ENCODE results near the gene SLC45A3. TPM values are rescaled to one million over a fixed set of nuclear protein-coding genes. Genes with fewer than 3 reads are reported as not detected.

Gene SLC45A3
- polyA plus RNA-seq, 1 donor from 2014 or later, result 0.53 TPM

DNA sequence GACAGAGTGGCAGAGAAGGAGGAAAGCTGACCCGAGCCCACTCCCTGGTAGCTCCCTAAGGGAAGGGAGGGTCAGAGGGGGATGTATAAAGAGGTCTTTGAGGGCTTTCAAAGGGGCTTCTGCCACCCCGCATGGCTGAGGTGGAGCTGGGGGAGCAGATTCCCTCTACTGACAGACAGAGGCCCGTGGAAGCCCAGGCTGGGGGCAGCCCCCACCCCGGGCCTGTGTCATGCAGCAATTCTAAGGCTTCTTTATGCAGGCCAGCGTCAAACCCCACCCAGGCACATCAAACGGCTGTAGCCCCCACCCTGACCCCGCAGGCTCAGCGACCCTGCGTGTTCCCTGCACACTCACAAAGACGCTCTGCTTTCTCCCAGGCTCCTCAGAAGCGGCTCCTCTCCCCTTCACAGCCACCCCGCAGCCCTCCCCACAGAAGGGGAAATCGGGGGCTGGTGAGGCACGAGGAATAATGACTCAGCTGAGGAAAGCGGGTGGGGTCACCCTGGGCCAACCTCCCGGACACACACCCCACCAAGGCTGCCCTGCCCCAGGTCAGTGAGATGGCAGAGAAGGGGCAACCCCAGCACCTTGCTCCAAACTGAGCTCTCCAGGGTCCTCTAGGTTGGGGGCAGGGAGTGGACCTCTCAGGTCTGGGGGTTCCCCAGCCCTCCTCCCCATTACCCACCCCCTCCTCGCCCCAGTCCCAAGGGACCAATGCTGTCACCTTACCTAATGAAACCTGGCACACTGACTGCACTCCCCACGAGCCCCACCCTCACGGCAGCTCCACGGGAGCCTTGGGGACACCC is 10.8 kb downstream of the SLC45A3 start:
- no peaks in the 10 kb centered on the region for H3K36me3 ChIP-seq (ENCODE audit: insufficient read depth, low read length)
- no peaks in the 10 kb centered on the region for H3K9me3 ChIP-seq (ENCODE audit: low read length)
- no peaks in the 10 kb centered on the region for H3K27me3 ChIP-seq (ENCODE audit: insufficient read depth, low read depth, low read length)
- TF ChIP-seq, protein P1, sequence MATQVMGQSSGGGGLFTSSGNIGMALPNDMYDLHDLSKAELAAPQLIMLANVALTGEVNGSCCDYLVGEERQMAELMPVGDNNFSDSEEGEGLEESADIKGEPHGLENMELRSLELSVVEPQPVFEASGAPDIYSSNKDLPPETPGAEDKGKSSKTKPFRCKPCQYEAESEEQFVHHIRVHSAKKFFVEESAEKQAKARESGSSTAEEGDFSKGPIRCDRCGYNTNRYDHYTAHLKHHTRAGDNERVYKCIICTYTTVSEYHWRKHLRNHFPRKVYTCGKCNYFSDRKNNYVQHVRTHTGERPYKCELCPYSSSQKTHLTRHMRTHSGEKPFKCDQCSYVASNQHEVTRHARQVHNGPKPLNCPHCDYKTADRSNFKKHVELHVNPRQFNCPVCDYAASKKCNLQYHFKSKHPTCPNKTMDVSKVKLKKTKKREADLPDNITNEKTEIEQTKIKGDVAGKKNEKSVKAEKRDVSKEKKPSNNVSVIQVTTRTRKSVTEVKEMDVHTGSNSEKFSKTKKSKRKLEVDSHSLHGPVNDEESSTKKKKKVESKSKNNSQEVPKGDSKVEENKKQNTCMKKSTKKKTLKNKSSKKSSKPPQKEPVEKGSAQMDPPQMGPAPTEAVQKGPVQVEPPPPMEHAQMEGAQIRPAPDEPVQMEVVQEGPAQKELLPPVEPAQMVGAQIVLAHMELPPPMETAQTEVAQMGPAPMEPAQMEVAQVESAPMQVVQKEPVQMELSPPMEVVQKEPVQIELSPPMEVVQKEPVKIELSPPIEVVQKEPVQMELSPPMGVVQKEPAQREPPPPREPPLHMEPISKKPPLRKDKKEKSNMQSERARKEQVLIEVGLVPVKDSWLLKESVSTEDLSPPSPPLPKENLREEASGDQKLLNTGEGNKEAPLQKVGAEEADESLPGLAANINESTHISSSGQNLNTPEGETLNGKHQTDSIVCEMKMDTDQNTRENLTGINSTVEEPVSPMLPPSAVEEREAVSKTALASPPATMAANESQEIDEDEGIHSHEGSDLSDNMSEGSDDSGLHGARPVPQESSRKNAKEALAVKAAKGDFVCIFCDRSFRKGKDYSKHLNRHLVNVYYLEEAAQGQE (IDR thresholded peaks at IDR 0.05; ENCODE audit: borderline replicate concordance), result no peak
- TF ChIP-seq, protein P2, sequence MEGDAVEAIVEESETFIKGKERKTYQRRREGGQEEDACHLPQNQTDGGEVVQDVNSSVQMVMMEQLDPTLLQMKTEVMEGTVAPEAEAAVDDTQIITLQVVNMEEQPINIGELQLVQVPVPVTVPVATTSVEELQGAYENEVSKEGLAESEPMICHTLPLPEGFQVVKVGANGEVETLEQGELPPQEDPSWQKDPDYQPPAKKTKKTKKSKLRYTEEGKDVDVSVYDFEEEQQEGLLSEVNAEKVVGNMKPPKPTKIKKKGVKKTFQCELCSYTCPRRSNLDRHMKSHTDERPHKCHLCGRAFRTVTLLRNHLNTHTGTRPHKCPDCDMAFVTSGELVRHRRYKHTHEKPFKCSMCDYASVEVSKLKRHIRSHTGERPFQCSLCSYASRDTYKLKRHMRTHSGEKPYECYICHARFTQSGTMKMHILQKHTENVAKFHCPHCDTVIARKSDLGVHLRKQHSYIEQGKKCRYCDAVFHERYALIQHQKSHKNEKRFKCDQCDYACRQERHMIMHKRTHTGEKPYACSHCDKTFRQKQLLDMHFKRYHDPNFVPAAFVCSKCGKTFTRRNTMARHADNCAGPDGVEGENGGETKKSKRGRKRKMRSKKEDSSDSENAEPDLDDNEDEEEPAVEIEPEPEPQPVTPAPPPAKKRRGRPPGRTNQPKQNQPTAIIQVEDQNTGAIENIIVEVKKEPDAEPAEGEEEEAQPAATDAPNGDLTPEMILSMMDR (IDR thresholded peaks at IDR 0.05; ENCODE audit: poor library complexity, severe bottlenecking), result no peak
- TF ChIP-seq RAD21 (conservative IDR thresholded peaks at IDR 0.05) (no peak), SMC3 (conservative IDR thresholded peaks at IDR 0.05; ENCODE audit: poor library complexity) (no peak), EZH2 (IDR thresholded peaks at IDR 0.05; ENCODE audit: borderline replicate concordance, insufficient read depth, low read length, poor library complexity, severe bottlenecking) (no peak), EP300 (conservative IDR thresholded peaks at IDR 0.05; ENCODE audit: poor library complexity, severe bottlenecking) (no peak), TAF1 (IDR thresholded peaks at IDR 0.05; ENCODE audit: low read depth) (no peak), MXI1 (conservative IDR thresholded peaks at IDR 0.05; ENCODE audit: poor library complexity, severe bottlenecking) (no peak)
- no peaks in the 10 kb centered on the region for H4K20me1 ChIP-seq (ENCODE audit: insufficient read depth)
- peaks cover 5% of the 10 kb centered on the region for H3F3A ChIP-seq (ENCODE audit: insufficient read depth, low read length, poor library complexity, severe bottlenecking)
- H3K9me2 ChIP-seq (ENCODE audit: insufficient read depth, low read length), result no peaks in the 10 kb centered on the region
- H3K9ac ChIP-seq (ENCODE audit: low read length), result peak overlapping the region; percentile 36
- no peak overlapping the region for H3K27ac ChIP-seq (ENCODE audit: low read length)
- peak overlapping the region; percentile 27 for H2AFZ ChIP-seq (ENCODE audit: low read depth, low read length)
- H3K4me2 ChIP-seq (ENCODE audit: low read length), result no peak overlapping the region
- H3K79me2 ChIP-seq (replicated peaks; ENCODE audit: insufficient read depth, low read length), result peaks cover 3% of the 10 kb centered on the region
- H3K4me3 ChIP-seq (ENCODE audit: low read length), result no peak overlapping the region

DNA sequence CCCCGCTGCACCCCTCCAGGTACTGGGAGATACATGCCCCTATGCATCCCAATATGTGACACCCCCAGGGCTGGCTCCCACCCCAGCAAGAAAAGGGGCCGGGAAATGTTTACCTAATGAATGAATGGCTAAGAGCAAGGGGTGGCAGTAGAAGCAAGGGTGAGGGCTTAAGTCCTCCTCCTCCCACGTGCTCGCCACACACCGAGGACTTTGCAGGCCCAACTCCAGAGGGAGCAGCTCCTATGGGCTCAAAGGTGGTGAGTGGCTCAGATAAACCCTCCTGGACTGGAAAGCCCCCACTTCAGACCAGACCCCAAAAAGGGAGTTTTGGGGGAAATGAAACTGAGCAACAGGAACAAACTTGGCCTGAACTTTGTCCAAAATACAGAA is 11.4 kb downstream of the SLC45A3 start:
- H3K36me3 ChIP-seq (ENCODE audit: insufficient read depth, low read length), result no peaks in the 10 kb centered on the region
- H3K79me2 ChIP-seq (replicated peaks; ENCODE audit: insufficient read depth, low read length), result peaks cover 3% of the 10 kb centered on the region
- H4K20me1 ChIP-seq (ENCODE audit: insufficient read depth), result no peaks in the 10 kb centered on the region
- H3K4me3 ChIP-seq (ENCODE audit: low read length), result no peak overlapping the region
- no peak overlapping the region for H3K27ac ChIP-seq (ENCODE audit: low read length)
- H3K9me3 ChIP-seq (ENCODE audit: low read length), result no peaks in the 10 kb centered on the region
- no peak overlapping the region for H3K4me2 ChIP-seq (ENCODE audit: low read length)
- H3F3A ChIP-seq (ENCODE audit: insufficient read depth, low read length, poor library complexity, severe bottlenecking), result peaks cover 5% of the 10 kb centered on the region
- H3K9me2 ChIP-seq (ENCODE audit: insufficient read depth, low read length), result no peaks in the 10 kb centered on the region
- no peak for TF ChIP-seq EP300 (conservative IDR thresholded peaks at IDR 0.05; ENCODE audit: poor library complexity, severe bottlenecking)
- TF ChIP-seq, protein P1 (IDR thresholded peaks at IDR 0.05; ENCODE audit: borderline replicate concordance), result no peak
- TF ChIP-seq EZH2 (IDR thresholded peaks at IDR 0.05; ENCODE audit: borderline replicate concordance, insufficient read depth, low read length, poor library complexity, severe bottlenecking), result no peak
- no peak for TF ChIP-seq SMC3 (conservative IDR thresholded peaks at IDR 0.05; ENCODE audit: poor library complexity)
- no peak for TF ChIP-seq TAF1 (IDR thresholded peaks at IDR 0.05; ENCODE audit: low read depth)
- no peak for TF ChIP-seq MXI1 (conservative IDR thresholded peaks at IDR 0.05; ENCODE audit: poor library complexity, severe bottlenecking)
- TF ChIP-seq, protein P2 (IDR thresholded peaks at IDR 0.05; ENCODE audit: poor library complexity, severe bottlenecking), result no peak
- no peak overlapping the region for H3K9ac ChIP-seq (ENCODE audit: low read length)
- no peak overlapping the region for H2AFZ ChIP-seq (ENCODE audit: low read depth, low read length)
- H3K27me3 ChIP-seq (ENCODE audit: insufficient read depth, low read depth, low read length), result no peaks in the 10 kb centered on the region
